ENCODE measurements around the gene TMPRSS11D.

GRCh38 chr4:67915400-67915966, 31.7 kb upstream of the TMPRSS11D start:
- no peak for TF ChIP-seq POLR2A (IDR thresholded peaks at IDR 0.05; ENCODE audit: low read length)
- no peak for TF ChIP-seq GATA1 (IDR thresholded peaks at IDR 0.05; ENCODE audit: low read depth, low read length)
